Esophagus muscularis mucosa (tissue), 3 donors: ENCODE data around the gene HDGFL3.

Experiments used
- EP300 ChIP-seq: sonication (generic); formaldehyde crosslinking; IDR thresholded peaks from one replicate; pipeline ENCODE4 v1.6.1; 2017; ENCODE audit warnings: antibody characterized with exemption
- TF ChIP-seq, protein P1 (sequence below), 3 experiments: fragments of 200-600 bp in 2 of 3; fragments of 450-650 bp in 1 of 3; sonication (generic) in 2 of 3; IDR thresholded peaks; one replicate each; pipeline ENCODE4 v1.5.1; 2017 to 2019; ENCODE audit warnings: antibody characterized with exemption in 3 of 3, mild to moderate bottlenecking in 2 of 3, moderate library complexity in 1 of 3

DNA sequence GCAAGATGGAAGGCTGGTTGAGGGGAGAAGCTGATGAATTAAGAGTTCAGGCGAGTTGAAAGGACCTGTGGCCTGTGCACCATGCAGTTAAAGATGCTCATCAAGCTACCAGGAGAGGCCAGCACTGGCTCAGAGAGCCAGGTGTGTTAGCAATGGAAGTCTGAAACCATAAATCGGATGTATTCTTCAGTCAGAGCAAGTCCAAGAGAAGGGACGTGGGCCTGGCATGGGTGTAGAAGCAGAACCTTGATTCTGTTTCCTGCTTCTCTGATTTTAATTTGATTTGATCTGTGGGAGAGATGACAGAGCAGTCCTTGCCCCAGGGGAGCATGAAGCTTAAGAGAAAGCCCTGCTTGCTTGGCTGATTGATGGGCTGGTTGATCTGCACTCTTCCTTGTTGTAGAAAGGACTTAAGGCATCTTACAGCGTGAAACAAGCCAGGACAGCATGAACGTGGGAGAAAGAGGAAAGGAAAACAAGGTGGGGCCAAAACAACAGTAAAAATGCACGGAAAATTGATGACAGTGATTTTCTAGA lies 89.3 kb downstream of the HDGFL3 start:
- TF ChIP-seq, protein P1, sequence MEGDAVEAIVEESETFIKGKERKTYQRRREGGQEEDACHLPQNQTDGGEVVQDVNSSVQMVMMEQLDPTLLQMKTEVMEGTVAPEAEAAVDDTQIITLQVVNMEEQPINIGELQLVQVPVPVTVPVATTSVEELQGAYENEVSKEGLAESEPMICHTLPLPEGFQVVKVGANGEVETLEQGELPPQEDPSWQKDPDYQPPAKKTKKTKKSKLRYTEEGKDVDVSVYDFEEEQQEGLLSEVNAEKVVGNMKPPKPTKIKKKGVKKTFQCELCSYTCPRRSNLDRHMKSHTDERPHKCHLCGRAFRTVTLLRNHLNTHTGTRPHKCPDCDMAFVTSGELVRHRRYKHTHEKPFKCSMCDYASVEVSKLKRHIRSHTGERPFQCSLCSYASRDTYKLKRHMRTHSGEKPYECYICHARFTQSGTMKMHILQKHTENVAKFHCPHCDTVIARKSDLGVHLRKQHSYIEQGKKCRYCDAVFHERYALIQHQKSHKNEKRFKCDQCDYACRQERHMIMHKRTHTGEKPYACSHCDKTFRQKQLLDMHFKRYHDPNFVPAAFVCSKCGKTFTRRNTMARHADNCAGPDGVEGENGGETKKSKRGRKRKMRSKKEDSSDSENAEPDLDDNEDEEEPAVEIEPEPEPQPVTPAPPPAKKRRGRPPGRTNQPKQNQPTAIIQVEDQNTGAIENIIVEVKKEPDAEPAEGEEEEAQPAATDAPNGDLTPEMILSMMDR (IDR thresholded peaks at IDR 0.05): no peak
- TF ChIP-seq EP300: no peak
